Measurements from ENCODE around the gene RASA2.

DNA sequence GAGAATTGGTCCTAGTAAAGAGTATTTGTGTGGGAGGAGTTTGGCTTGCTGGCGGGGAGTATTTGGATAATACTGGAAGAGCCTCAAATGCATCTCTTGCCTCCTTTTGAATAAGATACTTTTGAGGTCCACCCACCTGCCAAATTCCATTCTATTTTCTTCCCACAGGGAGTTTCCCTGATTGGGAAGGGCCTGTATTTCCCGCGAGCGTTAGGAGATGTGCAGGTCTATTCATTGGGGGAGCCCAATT, 406 bp upstream of the RASA2 start:
- TF ChIP-seq EZH2 (IDR thresholded peaks at IDR 0.05; ENCODE audit: borderline replicate concordance, insufficient read depth, low read length, poor library complexity, severe bottlenecking) = no peak
- TF ChIP-seq CTCF (IDR thresholded peaks at IDR 0.05; ENCODE audit: poor library complexity, severe bottlenecking) = no peak
- TF ChIP-seq POLR2AphosphoS5 (IDR thresholded peaks at IDR 0.05) = no peak
- no peak for TF ChIP-seq RAD21 (conservative IDR thresholded peaks at IDR 0.05)
- TF ChIP-seq, protein P1, sequence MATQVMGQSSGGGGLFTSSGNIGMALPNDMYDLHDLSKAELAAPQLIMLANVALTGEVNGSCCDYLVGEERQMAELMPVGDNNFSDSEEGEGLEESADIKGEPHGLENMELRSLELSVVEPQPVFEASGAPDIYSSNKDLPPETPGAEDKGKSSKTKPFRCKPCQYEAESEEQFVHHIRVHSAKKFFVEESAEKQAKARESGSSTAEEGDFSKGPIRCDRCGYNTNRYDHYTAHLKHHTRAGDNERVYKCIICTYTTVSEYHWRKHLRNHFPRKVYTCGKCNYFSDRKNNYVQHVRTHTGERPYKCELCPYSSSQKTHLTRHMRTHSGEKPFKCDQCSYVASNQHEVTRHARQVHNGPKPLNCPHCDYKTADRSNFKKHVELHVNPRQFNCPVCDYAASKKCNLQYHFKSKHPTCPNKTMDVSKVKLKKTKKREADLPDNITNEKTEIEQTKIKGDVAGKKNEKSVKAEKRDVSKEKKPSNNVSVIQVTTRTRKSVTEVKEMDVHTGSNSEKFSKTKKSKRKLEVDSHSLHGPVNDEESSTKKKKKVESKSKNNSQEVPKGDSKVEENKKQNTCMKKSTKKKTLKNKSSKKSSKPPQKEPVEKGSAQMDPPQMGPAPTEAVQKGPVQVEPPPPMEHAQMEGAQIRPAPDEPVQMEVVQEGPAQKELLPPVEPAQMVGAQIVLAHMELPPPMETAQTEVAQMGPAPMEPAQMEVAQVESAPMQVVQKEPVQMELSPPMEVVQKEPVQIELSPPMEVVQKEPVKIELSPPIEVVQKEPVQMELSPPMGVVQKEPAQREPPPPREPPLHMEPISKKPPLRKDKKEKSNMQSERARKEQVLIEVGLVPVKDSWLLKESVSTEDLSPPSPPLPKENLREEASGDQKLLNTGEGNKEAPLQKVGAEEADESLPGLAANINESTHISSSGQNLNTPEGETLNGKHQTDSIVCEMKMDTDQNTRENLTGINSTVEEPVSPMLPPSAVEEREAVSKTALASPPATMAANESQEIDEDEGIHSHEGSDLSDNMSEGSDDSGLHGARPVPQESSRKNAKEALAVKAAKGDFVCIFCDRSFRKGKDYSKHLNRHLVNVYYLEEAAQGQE (IDR thresholded peaks at IDR 0.05; ENCODE audit: borderline replicate concordance) = no peak
- no peak for TF ChIP-seq MXI1 (conservative IDR thresholded peaks at IDR 0.05; ENCODE audit: poor library complexity, severe bottlenecking)
- no peak for TF ChIP-seq SMC3 (conservative IDR thresholded peaks at IDR 0.05; ENCODE audit: poor library complexity)
